H9 (cell line): Measurements from ENCODE around the gene RNF180. TPM values are rescaled to one million over a fixed set of nuclear protein-coding genes. Genes with fewer than 3 reads are reported as not detected.

Experiments
- DNase-seq: peaks from one replicate; pipeline ENCODE4 v3.0.0-alpha.2; 2017
- H2AFZ ChIP-seq: one replicate; pipeline ENCODE4 v1.6.1; 2013; ENCODE audit warnings: mild to moderate bottlenecking, low read length, control low read depth, moderate library complexity
- H2AK5ac ChIP-seq: 2 replicates; pipeline ENCODE4 v1.6.1; 2013; ENCODE audit warnings: low read length, control low read depth, mixed read lengths; ENCODE audit not compliant: insufficient read length
- H2BK120ac ChIP-seq: one replicate; pipeline ENCODE4 v1.6.1; 2013; ENCODE audit warnings: low read depth, mild to moderate bottlenecking, low read length, control low read depth, inconsistent platforms; ENCODE audit not compliant: poor library complexity, severe bottlenecking
- H2BK12ac ChIP-seq: 2 replicates; pipeline ENCODE4 v1.6.1; 2013; ENCODE audit warnings: low read length, control low read depth, mixed read lengths, low read depth; ENCODE audit not compliant: insufficient read length
- H2BK15ac ChIP-seq: 2 replicates; pipeline ENCODE4 v1.6.1; 2013; ENCODE audit warnings: low read depth, low read length, control low read depth
- H2BK20ac ChIP-seq: one replicate; pipeline ENCODE4 v1.6.1; 2013; ENCODE audit warnings: low read depth, mild to moderate bottlenecking, low read length, control low read depth, inconsistent platforms; ENCODE audit not compliant: poor library complexity, severe bottlenecking
- H2BK5ac ChIP-seq: 2 replicates; pipeline ENCODE4 v1.6.1; 2013; ENCODE audit warnings: low read length, control low read depth, mixed read lengths; ENCODE audit not compliant: insufficient read length
- H3K14ac ChIP-seq: 2 replicates; pipeline ENCODE4 v1.6.1; 2013; ENCODE audit warnings: low read length, control low read depth; ENCODE audit not compliant: insufficient read depth
- H3K18ac ChIP-seq: 2 replicates; pipeline ENCODE4 v1.6.1; 2013; ENCODE audit warnings: low read depth, mild to moderate bottlenecking, mixed read lengths, low read length, control low read depth; ENCODE audit not compliant: insufficient read length
- H3K23ac ChIP-seq: 2 replicates; pipeline ENCODE4 v1.6.1; 2013; ENCODE audit warnings: low read length, control low read depth, mixed read lengths, low read depth; ENCODE audit not compliant: insufficient read length
- H3K23me2 ChIP-seq: 2 replicates; pipeline ENCODE4 v1.6.1; 2013; ENCODE audit warnings: low read depth, mild to moderate bottlenecking, mixed read lengths, low read length, control low read depth; ENCODE audit not compliant: insufficient read length, poor library complexity, severe bottlenecking
- H3K27ac ChIP-seq: 2 replicates; pipeline ENCODE4 v1.5.1; 2013; ENCODE audit warnings: low read length, control low read depth, mixed read lengths, low read depth; ENCODE audit not compliant: insufficient read length
- H3K27me3 ChIP-seq: 2 replicates; pipeline ENCODE4 v1.6.1; 2013; ENCODE audit warnings: low read length, control low read depth, inconsistent platforms; ENCODE audit not compliant: insufficient read depth
- H3K4ac ChIP-seq: 2 replicates; pipeline ENCODE4 v1.6.1; 2013; ENCODE audit warnings: low read depth, mild to moderate bottlenecking, control low read depth, inconsistent platforms, low read length, moderate library complexity
- H3K4me1 ChIP-seq: 2 replicates; pipeline ENCODE4 v1.6.1; 2013; ENCODE audit warnings: low read length, control low read depth, inconsistent platforms; ENCODE audit not compliant: insufficient read depth
- H3K4me2 ChIP-seq: 2 replicates; pipeline ENCODE4 v1.6.1; 2013; ENCODE audit warnings: low read length, control low read depth, mixed read lengths; ENCODE audit not compliant: insufficient read length, insufficient read depth
- H3K56ac ChIP-seq: 2 replicates; pipeline ENCODE4 v1.6.1; 2013; ENCODE audit warnings: low read depth, mild to moderate bottlenecking, mixed read lengths, low read length, control low read depth; ENCODE audit not compliant: insufficient read length
- H3K79me1 ChIP-seq: 2 replicates; pipeline ENCODE4 v1.6.1; 2013; ENCODE audit warnings: low read depth, mild to moderate bottlenecking, moderate library complexity, low read length, control low read depth, inconsistent platforms; ENCODE audit not compliant: insufficient read depth, poor library complexity, severe bottlenecking
- H3K79me2 ChIP-seq: 2 replicates; pipeline ENCODE4 v1.6.1; 2013; ENCODE audit warnings: low read length, control low read depth, inconsistent platforms; ENCODE audit not compliant: insufficient read depth
- H3K9ac ChIP-seq: 2 replicates; pipeline ENCODE4 v1.6.1; 2013; ENCODE audit warnings: low read length, control low read depth, mixed read lengths; ENCODE audit not compliant: insufficient read length; ENCODE audit errors: extremely low read depth
- H3K9me3 ChIP-seq: one replicate; pipeline ENCODE4 v1.6.1; 2013; ENCODE audit warnings: low read depth, low read length, inconsistent platforms; ENCODE audit not compliant: control insufficient read depth
- H3T11ph ChIP-seq: one replicate; pipeline ENCODE4 v1.6.1; 2013; ENCODE audit warnings: mild to moderate bottlenecking, low read length, control low read depth, inconsistent platforms
- H4K20me1 ChIP-seq: one replicate; pipeline ENCODE4 v1.6.1; 2013; ENCODE audit not compliant: control insufficient read depth, insufficient read length, insufficient read depth
- H4K5ac ChIP-seq: 2 replicates; pipeline ENCODE4 v1.6.1; 2013; ENCODE audit warnings: low read depth, mild to moderate bottlenecking, mixed read lengths, low read length, control low read depth; ENCODE audit not compliant: insufficient read length
- H4K8ac ChIP-seq: replicated peaks from 2 replicates; pipeline ENCODE4 v1.6.1; 2013; ENCODE audit warnings: low read length, control low read depth, mixed read lengths, low read depth; ENCODE audit not compliant: insufficient read length
- H4K91ac ChIP-seq: 2 replicates; pipeline ENCODE4 v1.6.1; 2013; ENCODE audit warnings: low read depth, mild to moderate bottlenecking, moderate library complexity, mixed read lengths, low read length, control low read depth; ENCODE audit not compliant: insufficient read length
- H3K27ac Mint-ChIP-seq, 3 experiments: 2 replicates in 2 of 3; 3 replicates in 1 of 3; pipeline ENCODE4 v1.8.0; 2020 to 2021; ENCODE audit warnings: mixed read lengths in 3 of 3, mild to moderate bottlenecking in 1 of 3, moderate library complexity in 1 of 3
- H3K27me3 Mint-ChIP-seq: 2 replicates; pipeline ENCODE4 v1.8.0; 2021; ENCODE audit warnings: low read depth, mild to moderate bottlenecking, moderate library complexity, mixed read lengths
- H3K36me3 Mint-ChIP-seq, 3 experiments: 2 replicates in 2 of 3; 3 replicates in 1 of 3; pipeline ENCODE4 v1.8.0; 2020 to 2021; ENCODE audit warnings: low read depth in 3 of 3, mixed read lengths in 3 of 3; ENCODE audit not compliant: insufficient read depth in 1 of 3
- H3K4me1 Mint-ChIP-seq, 2 experiments: 2 replicates each; pipeline ENCODE4 v1.8.0; 2020; ENCODE audit warnings: mixed read lengths in 2 of 2
- H3K4me3 Mint-ChIP-seq, 2 experiments: 2 replicates in 1 of 2; 3 replicates in 1 of 2; pipeline ENCODE4 v1.8.0; 2020 to 2021; ENCODE audit warnings: mild to moderate bottlenecking in 2 of 2, mixed read lengths in 2 of 2, moderate library complexity in 1 of 2
- H3K9me3 Mint-ChIP-seq, 2 experiments: 2 replicates in 1 of 2; 3 replicates in 1 of 2; pipeline ENCODE4 v1.8.0; 2020; ENCODE audit warnings: mild to moderate bottlenecking in 2 of 2, mixed read lengths in 2 of 2, moderate library complexity in 1 of 2
- CTCF ChIP-seq: fragments of 200-600 bp; sonication (generic); conservative IDR thresholded peaks from 3 replicates; pipeline ENCODE4 v1.8.0; 2021; ENCODE audit warnings: antibody characterized with exemption, mild to moderate bottlenecking
- WGBS: extraction: QIAGEN DNeasy Blood & Tissue Kit; methylation state at CpG from one replicate; pipeline ENCODE4 v1.1.7; 2013; ENCODE audit warnings: missing lambda C conversion rate, low lambda C conversion rate, mixed read lengths; ENCODE audit not compliant: insufficient read length; ENCODE audit errors: extremely low coverage; 5-methylcytosine and 5-hydroxymethylcytosine counted together
- total RNA-seq: library from RNA; stranded (reverse); gene quantifications from 2 replicates; pipeline ENCODE4 v1.2.1, GENCODE V29; 2021

The RNF180 gene
- total RNA-seq, 1 experiment from 2014 or later: 2.5 TPM

DNA sequence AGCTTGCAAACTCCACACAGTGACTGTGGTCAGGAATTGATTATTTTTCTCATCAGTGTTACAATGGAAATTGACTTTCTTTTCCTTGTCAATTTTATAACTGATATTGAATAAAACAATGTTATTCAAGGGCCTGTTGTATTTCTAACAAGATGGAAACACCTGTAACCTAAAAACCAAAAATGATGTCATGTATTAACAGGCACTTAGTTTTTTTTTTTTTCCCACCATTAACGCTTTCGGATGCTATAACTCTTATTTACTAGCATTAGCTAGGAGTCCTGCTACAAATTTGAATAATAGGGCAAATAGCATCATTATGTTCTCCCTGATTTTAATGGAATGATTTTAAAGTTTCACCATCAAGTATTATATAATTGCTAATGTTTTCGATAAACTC lies 30.3 kb downstream of the RNF180 start:
- Mint-ChIP-seq H3K27ac (no peak overlapping the region), H3K4me3 (no peak overlapping the region), H3K36me3 (no peaks in the 10 kb centered on the region), H3K9me3 (no peaks in the 10 kb centered on the region), H3K27me3 (no peaks in the 10 kb centered on the region), H3K4me1 (no peaks in the 10 kb centered on the region)
- Histone ChIP-seq H3K27me3 (no peaks in the 10 kb centered on the region), H3K9me3 (no peaks in the 10 kb centered on the region), H2AK5ac (no peak overlapping the region), H3K14ac (no peak overlapping the region), H3K4ac (no peak overlapping the region), H3K56ac (no peak overlapping the region), H3K23ac (no peak overlapping the region), H4K20me1 (no peaks in the 10 kb centered on the region), H2BK20ac (no peak overlapping the region), H2BK5ac (no peak overlapping the region), H3K79me2 (no peaks in the 10 kb centered on the region), H2BK120ac (no peak overlapping the region), H2BK15ac (no peak overlapping the region), H3K27ac (no peak overlapping the region), H3K4me1 (no peaks in the 10 kb centered on the region), H4K5ac (no peak overlapping the region), H2AFZ (no peak overlapping the region), H3K9ac (no peak overlapping the region), H4K91ac (no peak overlapping the region), H3K18ac (no peak overlapping the region), H3K79me1 (no peaks in the 10 kb centered on the region), H3K23me2 (no peaks in the 10 kb centered on the region), H2BK12ac (no peak overlapping the region), H3K4me2 (no peak overlapping the region), H4K8ac (no peak overlapping the region), H3T11ph (no peak overlapping the region)
- no peak for TF ChIP-seq CTCF
- DNase-seq: no peak
- no CpG with 5 or more reads among the region's 3 CpGs for WGBS
